Hepatocyte (in vitro differentiated cells): ENCODE data around the gene KCNA10. TPM values are rescaled to one million over a fixed set of nuclear protein-coding genes. Genes with fewer than 3 reads are reported as not detected.

Experiments used
- DNase-seq: peaks from one replicate; pipeline ENCODE4 v3.0.0-alpha.2; 2016; ENCODE audit warnings: low spot score
- H2AFZ ChIP-seq: fragments of 200-600 bp; sonication (generic); 2 replicates; pipeline ENCODE4 v1.6.0; 2016; ENCODE audit warnings: antibody characterized with exemption, mild to moderate bottlenecking
- H3K27ac ChIP-seq: fragments of 200-600 bp; sonication (generic); 2 replicates; pipeline ENCODE4 v1.5.1; 2016; ENCODE audit warnings: mild to moderate bottlenecking
- H3K27me3 ChIP-seq: fragments of 200-600 bp; sonication (generic); 2 replicates; pipeline ENCODE4 v1.6.1; 2016
- H3K36me3 ChIP-seq: fragments of 200-600 bp; sonication (generic); replicated peaks from 2 replicates; pipeline ENCODE4 v1.5.1; 2016; ENCODE audit warnings: low read depth; ENCODE audit not compliant: insufficient read depth
- H3K4me1 ChIP-seq: fragments of 200-600 bp; sonication (generic); 2 replicates; pipeline ENCODE4 v1.5.1; 2016; ENCODE audit warnings: mild to moderate bottlenecking, moderate library complexity; ENCODE audit not compliant: insufficient read depth
- H3K4me2 ChIP-seq: fragments of 200-600 bp; sonication (generic); 2 replicates; pipeline ENCODE4 v1.6.0; 2016
- H3K4me3 ChIP-seq: fragments of 200-600 bp; sonication (generic); 2 replicates; pipeline ENCODE4 v1.5.1; 2016; ENCODE audit warnings: mild to moderate bottlenecking
- H3K79me2 ChIP-seq: fragments of 200-600 bp; sonication (generic); 2 replicates; pipeline ENCODE4 v1.6.0; 2017; ENCODE audit warnings: mild to moderate bottlenecking
- H3K9me2 ChIP-seq: fragments of 200-600 bp; sonication (generic); replicated peaks from 2 replicates; pipeline ENCODE4 v1.6.0; 2017; ENCODE audit warnings: mild to moderate bottlenecking; ENCODE audit not compliant: insufficient read depth
- H3K9me3 ChIP-seq: fragments of 200-600 bp; sonication (generic); 2 replicates; pipeline ENCODE4 v1.5.1; 2016; ENCODE audit warnings: low read depth, mild to moderate bottlenecking
- H4K20me1 ChIP-seq: fragments of 200-600 bp; sonication (generic); 2 replicates; pipeline ENCODE4 v1.6.0; 2016; ENCODE audit warnings: mild to moderate bottlenecking; ENCODE audit not compliant: insufficient read depth, poor library complexity, severe bottlenecking
- CTCF ChIP-seq: fragments of 200-600 bp; sonication (generic); IDR thresholded peaks from 2 replicates; pipeline ENCODE4 v1.5.1; 2016; ENCODE audit warnings: antibody characterized with exemption, mild to moderate bottlenecking; ENCODE audit not compliant: poor library complexity
- EZH2 ChIP-seq: fragments of 200-600 bp; sonication (generic); IDR thresholded peaks from 2 replicates; pipeline ENCODE4 v1.6.1; 2016; ENCODE audit warnings: antibody characterized with exemption, mild to moderate bottlenecking, borderline replicate concordance
- EZH2phosphoT487 ChIP-seq: fragments of 200-600 bp; sonication (generic); IDR thresholded peaks from one replicate; pipeline ENCODE4 v1.6.1; 2018; ENCODE audit warnings: antibody characterized with exemption, mild to moderate bottlenecking, low read depth, moderate library complexity; ENCODE audit not compliant: unreplicated experiment, severe bottlenecking
- WGBS: methylation state at CpG from one replicate; pipeline ENCODE4 v1.1.6; 2016; ENCODE audit warnings: low lambda C conversion rate; ENCODE audit errors: missing lambda C conversion rate; 5-methylcytosine and 5-hydroxymethylcytosine counted together
- polyA plus RNA-seq: library from polyadenylated mRNA; unstranded; fragments of >200 nt; fragmentation: Nextera tagmentation; extraction: Ambion mirVana; gene quantifications from 2 replicates; pipeline ENCODE4 v1.2.1, GENCODE V29; 2016
- total RNA-seq: library from RNA; depleted of rRNA; stranded (reverse); fragments of >200 nt; gene quantifications from 2 replicates; pipeline ENCODE4 v1.2.3, GENCODE V29; 2014

Gene KCNA10
- total and polyA plus RNA-seq, 2 experiments from 2014 or later = not detected

DNA sequence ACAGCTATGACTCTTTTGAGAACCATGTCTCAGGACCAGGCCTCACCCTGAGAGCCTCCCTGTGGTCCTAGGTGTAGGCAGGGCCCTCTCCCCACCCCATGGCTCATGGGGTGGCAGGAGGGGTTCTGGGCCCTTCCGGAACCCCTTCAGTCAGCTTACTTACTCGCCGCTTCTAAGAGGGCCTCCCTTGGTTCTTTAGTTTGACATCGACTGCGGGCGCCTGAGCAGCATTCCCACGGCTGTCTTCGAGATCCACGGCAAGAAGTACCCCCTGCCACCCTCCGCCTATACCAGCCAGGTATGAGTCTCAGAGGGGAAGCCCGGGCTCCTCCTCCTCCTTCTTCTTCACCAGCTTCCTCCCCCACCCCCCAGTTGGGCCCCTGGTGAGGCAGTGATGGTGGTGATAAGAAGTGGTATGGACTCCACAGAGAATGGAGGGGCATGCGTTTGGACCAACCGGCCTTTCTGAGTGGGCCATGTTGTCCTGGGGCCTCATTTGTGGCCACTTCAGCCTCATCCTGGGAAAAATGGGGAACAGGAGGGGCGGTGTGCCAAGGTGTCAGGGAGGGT is 28.9 kb downstream of the KCNA10 start:
- Histone ChIP-seq H4K20me1 (no peaks in the 10 kb centered on the region), H3K36me3 (no peaks in the 10 kb centered on the region), H3K27ac (no peak overlapping the region), H3K79me2 (no peaks in the 10 kb centered on the region), H3K9me2 (no peaks in the 10 kb centered on the region), H3K4me3 (no peak overlapping the region), H3K27me3 (no peaks in the 10 kb centered on the region), H3K9me3 (no peaks in the 10 kb centered on the region), H3K4me2 (no peak overlapping the region), H2AFZ (no peak overlapping the region), H3K4me1 (peaks cover 5% of the 10 kb centered on the region)
- no peak for TF ChIP-seq CTCF
- TF ChIP-seq EZH2phosphoT487 = no peak
- no peak for TF ChIP-seq EZH2
- 79% methylated on average over 13 of the region's 14 CpGs for WGBS
- DNase-seq = no peak

GRCh38 chr1:110489406-110489805 is 29.6 kb downstream of the KCNA10 start:
- WGBS = 97% methylated on average over 11 of the region's 15 CpGs

DNA sequence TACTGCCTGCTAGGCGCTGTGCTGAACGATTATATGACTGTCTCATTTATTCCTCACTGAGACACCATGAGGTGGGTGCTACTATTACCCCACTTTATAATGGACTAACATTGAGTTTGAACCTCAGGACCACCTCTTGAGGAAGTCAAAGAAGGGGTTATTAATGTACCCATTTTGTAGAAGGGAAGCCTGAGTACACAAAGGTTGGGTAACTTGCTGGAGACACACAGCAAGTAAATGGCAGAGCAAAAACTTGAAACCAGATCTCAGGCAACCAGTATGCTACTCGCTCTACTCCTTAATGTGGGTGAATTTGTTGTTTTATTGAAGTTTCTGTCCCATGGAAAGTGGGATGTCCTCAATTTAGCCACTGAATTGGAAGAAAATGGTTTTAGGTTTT is 30.1 kb downstream of the KCNA10 start:
- H3K79me2 ChIP-seq = no peaks in the 10 kb centered on the region
- H3K27me3 ChIP-seq = no peaks in the 10 kb centered on the region
- 63% methylated on average over 3 of the region's 3 CpGs for WGBS
- no peaks in the 10 kb centered on the region for H3K9me3 ChIP-seq
- peaks cover 5% of the 10 kb centered on the region for H3K4me1 ChIP-seq
- TF ChIP-seq CTCF (no peak), EZH2 (no peak), EZH2phosphoT487 (no peak)
- no peaks in the 10 kb centered on the region for H3K9me2 ChIP-seq
- no peak overlapping the region for H3K4me2 ChIP-seq
- H2AFZ ChIP-seq = no peak overlapping the region
- no peaks in the 10 kb centered on the region for H3K36me3 ChIP-seq
- H3K4me3 ChIP-seq = no peak overlapping the region
- no peak for DNase-seq
- no peaks in the 10 kb centered on the region for H4K20me1 ChIP-seq
- no peak overlapping the region for H3K27ac ChIP-seq

More at GRCh38 chr1:110489406-110489805, 29.6 kb downstream of the KCNA10 start:
- peaks cover 5% of the 10 kb centered on the region for H3K4me1 ChIP-seq
- H4K20me1 ChIP-seq = no peaks in the 10 kb centered on the region
- no peak for TF ChIP-seq EZH2
- TF ChIP-seq CTCF = no peak
- no peak for TF ChIP-seq EZH2phosphoT487
- no peak for DNase-seq
- H3K27ac ChIP-seq = no peak overlapping the region
- no peaks in the 10 kb centered on the region for H3K79me2 ChIP-seq
- no peaks in the 10 kb centered on the region for H3K27me3 ChIP-seq
- no peaks in the 10 kb centered on the region for H3K9me2 ChIP-seq
- H3K9me3 ChIP-seq = no peaks in the 10 kb centered on the region
- H3K36me3 ChIP-seq = no peaks in the 10 kb centered on the region
- H3K4me2 ChIP-seq = no peak overlapping the region
- H3K4me3 ChIP-seq = no peak overlapping the region
- no peak overlapping the region for H2AFZ ChIP-seq
